ENCODE results near the gene ABCD2.
"Not testable (repeated sequence)": the region's sequence is repeated elsewhere in the genome, so short reads cannot be mapped to it uniquely, and the experiment has no call there.

ABCD2 gene

GRCh38 chr12:39541471-39541870, 78.1 kb downstream of the ABCD2 start:
- Histone ChIP-seq H3K36me3 (ENCODE audit: insufficient read depth, low read length) (no peaks in the 10 kb centered on the region), H2AFZ (ENCODE audit: low read length, unreplicated experiment) (no peak overlapping the region), H3K4me1 (ENCODE audit: control insufficient read depth, insufficient read depth, low read length, unreplicated experiment) (no peaks in the 10 kb centered on the region), H3K27me3 (ENCODE audit: insufficient read depth, low read length) (no peaks in the 10 kb centered on the region), H3K4me3 (ENCODE audit: low read depth, low read length) (no peak overlapping the region), H3K79me2 (ENCODE audit: control insufficient read depth, insufficient read depth, low read length, unreplicated experiment) (no peaks in the 10 kb centered on the region), H3K27ac (ENCODE audit: low read depth, low read length) (no peak overlapping the region)

GRCh38 chr12:39538679-39539104, 80.9 kb downstream of the ABCD2 start:
- no peaks in the 10 kb centered on the region for H3K27me3 ChIP-seq (ENCODE audit: insufficient read depth, low read length)
- H3K4me1 ChIP-seq (ENCODE audit: control insufficient read depth, insufficient read depth, low read length, unreplicated experiment): no peaks in the 10 kb centered on the region

GRCh38 chr12:39533951-39534350, 85.7 kb downstream of the ABCD2 start:
- no peak overlapping the region for H3K4me3 ChIP-seq (ENCODE audit: low read depth, low read length)
- no peaks in the 10 kb centered on the region for H3K4me1 ChIP-seq (ENCODE audit: control insufficient read depth, insufficient read depth, low read length, unreplicated experiment)
- H2AFZ ChIP-seq (ENCODE audit: low read length, unreplicated experiment): no peak overlapping the region
- no peaks in the 10 kb centered on the region for H3K79me2 ChIP-seq (ENCODE audit: control insufficient read depth, insufficient read depth, low read length, unreplicated experiment)
- no peak overlapping the region for H3K27ac ChIP-seq (ENCODE audit: low read depth, low read length)
- no peaks in the 10 kb centered on the region for H3K27me3 ChIP-seq (ENCODE audit: insufficient read depth, low read length)
- no peaks in the 10 kb centered on the region for H3K36me3 ChIP-seq (ENCODE audit: insufficient read depth, low read length)

More at GRCh38 chr12:39538679-39539104, 80.9 kb downstream of the ABCD2 start:
- no peak overlapping the region for H3K4me3 ChIP-seq (ENCODE audit: low read depth, low read length)
- H3K36me3 ChIP-seq (ENCODE audit: insufficient read depth, low read length): no peaks in the 10 kb centered on the region
- H3K27ac ChIP-seq (ENCODE audit: low read depth, low read length): no peak overlapping the region
- no peak overlapping the region for H2AFZ ChIP-seq (ENCODE audit: low read length, unreplicated experiment)
- no peaks in the 10 kb centered on the region for H3K79me2 ChIP-seq (ENCODE audit: control insufficient read depth, insufficient read depth, low read length, unreplicated experiment)

- H3K4me1 ChIP-seq (ENCODE audit: control insufficient read depth, insufficient read depth, low read length, unreplicated experiment): no peaks in the 10 kb centered on the region
- H3K36me3 ChIP-seq (ENCODE audit: insufficient read depth, low read length): no peaks in the 10 kb centered on the region
- H3K79me2 ChIP-seq (ENCODE audit: control insufficient read depth, insufficient read depth, low read length, unreplicated experiment): no peaks in the 10 kb centered on the region
- no peaks in the 10 kb centered on the region for H3K27me3 ChIP-seq (ENCODE audit: insufficient read depth, low read length)
- H3K4me3 ChIP-seq (ENCODE audit: low read depth, low read length): no peak overlapping the region
- no peak overlapping the region for H3K27ac ChIP-seq (ENCODE audit: low read depth, low read length)
- H2AFZ ChIP-seq (ENCODE audit: low read length, unreplicated experiment): no peak overlapping the region
These were observed 87.2 kb downstream of the ABCD2 start for GRCh38 chr12:39532448-39532847.

- Histone ChIP-seq H3K27me3 (ENCODE audit: insufficient read depth, low read length) (no peaks in the 10 kb centered on the region), H3K36me3 (ENCODE audit: insufficient read depth, low read length) (no peaks in the 10 kb centered on the region), H3K27ac (ENCODE audit: low read depth, low read length) (no peak overlapping the region), H3K4me1 (ENCODE audit: control insufficient read depth, insufficient read depth, low read length, unreplicated experiment) (no peaks in the 10 kb centered on the region), H3K79me2 (ENCODE audit: control insufficient read depth, insufficient read depth, low read length, unreplicated experiment) (no peaks in the 10 kb centered on the region), H2AFZ (ENCODE audit: low read length, unreplicated experiment) (no peak overlapping the region), H3K4me3 (ENCODE audit: low read depth, low read length) (no peak overlapping the region)
These were observed 92.6 kb downstream of the ABCD2 start for GRCh38 chr12:39526974-39527373.

GRCh38 chr12:39522167-39522566, 97.4 kb downstream of the ABCD2 start:
- not testable (repeated sequence) for H3K27ac ChIP-seq (ENCODE audit: low read depth, low read length); H3K79me2 ChIP-seq (ENCODE audit: control insufficient read depth, insufficient read depth, low read length, unreplicated experiment); H2AFZ ChIP-seq (ENCODE audit: low read length, unreplicated experiment); H3K4me1 ChIP-seq (ENCODE audit: control insufficient read depth, insufficient read depth, low read length, unreplicated experiment); H3K27me3 ChIP-seq (ENCODE audit: insufficient read depth, low read length); H3K36me3 ChIP-seq (ENCODE audit: insufficient read depth, low read length); H3K4me3 ChIP-seq (ENCODE audit: low read depth, low read length)

GRCh38 chr12:39510001-39510400, 109.6 kb downstream of the ABCD2 start:
- Histone ChIP-seq H3K27ac (ENCODE audit: low read depth, low read length) (no peak overlapping the region), H3K27me3 (ENCODE audit: insufficient read depth, low read length) (no peaks in the 10 kb centered on the region), H3K4me1 (ENCODE audit: control insufficient read depth, insufficient read depth, low read length, unreplicated experiment) (peaks cover 3% of the 10 kb centered on the region), H3K4me3 (ENCODE audit: low read depth, low read length) (no peak overlapping the region), H3K36me3 (ENCODE audit: insufficient read depth, low read length) (no peaks in the 10 kb centered on the region), H3K79me2 (ENCODE audit: control insufficient read depth, insufficient read depth, low read length, unreplicated experiment) (no peaks in the 10 kb centered on the region), H2AFZ (ENCODE audit: low read length, unreplicated experiment) (no peak overlapping the region)

GRCh38 chr12:39505554-39505953, 114.0 kb downstream of the ABCD2 start:
- H3K36me3 ChIP-seq (ENCODE audit: insufficient read depth, low read length): no peaks in the 10 kb centered on the region
- no peaks in the 10 kb centered on the region for H3K79me2 ChIP-seq (ENCODE audit: control insufficient read depth, insufficient read depth, low read length, unreplicated experiment)
- no peak overlapping the region for H3K4me3 ChIP-seq (ENCODE audit: low read depth, low read length)
- H3K27ac ChIP-seq (ENCODE audit: low read depth, low read length): no peak overlapping the region
- H3K4me1 ChIP-seq (ENCODE audit: control insufficient read depth, insufficient read depth, low read length, unreplicated experiment): peaks cover 31% of the 10 kb centered on the region
- no peaks in the 10 kb centered on the region for H3K27me3 ChIP-seq (ENCODE audit: insufficient read depth, low read length)
- no peak overlapping the region for H2AFZ ChIP-seq (ENCODE audit: low read length, unreplicated experiment)

- H3K27ac ChIP-seq (ENCODE audit: low read depth, low read length): no peak overlapping the region
- no peaks in the 10 kb centered on the region for H3K79me2 ChIP-seq (ENCODE audit: control insufficient read depth, insufficient read depth, low read length, unreplicated experiment)
- no peak overlapping the region for H2AFZ ChIP-seq (ENCODE audit: low read length, unreplicated experiment)
- H3K4me3 ChIP-seq (ENCODE audit: low read depth, low read length): no peak overlapping the region
- H3K36me3 ChIP-seq (ENCODE audit: insufficient read depth, low read length): no peaks in the 10 kb centered on the region
- H3K27me3 ChIP-seq (ENCODE audit: insufficient read depth, low read length): no peaks in the 10 kb centered on the region
- H3K4me1 ChIP-seq (ENCODE audit: control insufficient read depth, insufficient read depth, low read length, unreplicated experiment): peaks cover 31% of the 10 kb centered on the region
These were observed 114.6 kb downstream of the ABCD2 start for GRCh38 chr12:39505023-39505422.

GRCh38 chr12:39503439-39503838, 116.2 kb downstream of the ABCD2 start:
- no peak overlapping the region for H2AFZ ChIP-seq (ENCODE audit: low read length, unreplicated experiment)
- H3K79me2 ChIP-seq (ENCODE audit: control insufficient read depth, insufficient read depth, low read length, unreplicated experiment): no peaks in the 10 kb centered on the region
- no peak overlapping the region for H3K4me3 ChIP-seq (ENCODE audit: low read depth, low read length)
- peak overlapping the region; percentile 76 for H3K27ac ChIP-seq (ENCODE audit: low read depth, low read length)
- H3K36me3 ChIP-seq (ENCODE audit: insufficient read depth, low read length): no peaks in the 10 kb centered on the region
- no peaks in the 10 kb centered on the region for H3K27me3 ChIP-seq (ENCODE audit: insufficient read depth, low read length)
- peaks cover 31% of the 10 kb centered on the region for H3K4me1 ChIP-seq (ENCODE audit: control insufficient read depth, insufficient read depth, low read length, unreplicated experiment)

GRCh38 chr12:39502726-39503125, 116.9 kb downstream of the ABCD2 start:
- peaks cover 31% of the 10 kb centered on the region for H3K4me1 ChIP-seq (ENCODE audit: control insufficient read depth, insufficient read depth, low read length, unreplicated experiment)
- no peak overlapping the region; the same call in 1 of the 2 replicates for H3K4me3 ChIP-seq (ENCODE audit: low read depth, low read length)
- peak overlapping the region; percentile 42 for H2AFZ ChIP-seq (ENCODE audit: low read length, unreplicated experiment)
- H3K27me3 ChIP-seq (ENCODE audit: insufficient read depth, low read length): no peaks in the 10 kb centered on the region
- no peaks in the 10 kb centered on the region for H3K79me2 ChIP-seq (ENCODE audit: control insufficient read depth, insufficient read depth, low read length, unreplicated experiment)
- no peaks in the 10 kb centered on the region for H3K36me3 ChIP-seq (ENCODE audit: insufficient read depth, low read length)
- peak overlapping the region; percentile 76 for H3K27ac ChIP-seq (ENCODE audit: low read depth, low read length)
